T-cell (primary cell): ENCODE data around the gene LBHD1. TPM values are rescaled to one million over a fixed set of nuclear protein-coding genes. Genes with fewer than 3 reads are reported as not detected.
A peak's percentile ranks its signal among the peaks of the same experiment; 100 is the strongest.

ENCODE experiments used
- ATAC-seq, 4 experiments: fragments of 200-7000 bp in 3 of 4; fragments of 150-1000 bp in 1 of 4; cut with Tn5 transposase; replicated peaks in 1 of 4; 1 replicate in 3 of 4; 2 replicates in 1 of 4; pipeline ENCODE4 v1.10.0; 2021; ENCODE audit warnings: moderate library complexity in 3 of 4, mild to moderate bottlenecking in 2 of 4, moderate number of reproducible peaks in 1 of 4
- CTCF ChIA-PET, 2 donors: fragments of 300-600 bp; sonication (Branson Sonifier 250); formaldehyde crosslinking; loops; one replicate each; lab custom pipeline; 2022; ENCODE audit warnings: antibody characterized with exemption in 2 of 2; lab: Charles Lee
- POLR2A ChIA-PET, 2 donors: fragments of 300-600 bp; sonication (Branson Sonifier 250); formaldehyde crosslinking; loops; one replicate each; lab custom pipeline; 2022; ENCODE audit warnings: antibody characterized with exemption in 2 of 2; lab: Charles Lee
- DNase-seq, 35 experiments: peaks; one replicate each; pipeline versions ENCODE4 v3.0.0 to v3.0.0-alpha.2; 2013 to 2023
- H3K27ac ChIP-seq: one replicate; pipeline ENCODE4 v1.5.1; 2013; ENCODE audit warnings: low read length
- H3K27me3 ChIP-seq, 2 experiments: replicated peaks in 1 of 2; 1 replicate in 1 of 2; 2 replicates in 1 of 2; pipeline versions ENCODE4 v1.6.1 to v1.7.0; 2013; ENCODE audit warnings: low read length in 1 of 2, mixed read lengths in 1 of 2; ENCODE audit not compliant: control insufficient read depth in 2 of 2, insufficient read depth in 2 of 2; ENCODE audit errors: extremely low read depth in 1 of 2
- H3K36me3 ChIP-seq, 2 donors: 1 replicate in 1 of 2; 2 replicates in 1 of 2; pipeline versions ENCODE4 v1.6.1 to v1.7.0; 2013; ENCODE audit warnings: low read length in 1 of 2; ENCODE audit not compliant: control insufficient read depth in 2 of 2, insufficient read depth in 1 of 2; ENCODE audit errors: extremely low read depth in 1 of 2
- H3K4me1 ChIP-seq, 2 experiments: 1 replicate in 1 of 2; 2 replicates in 1 of 2; pipeline versions ENCODE4 v1.6.1 to v1.7.0; 2013; ENCODE audit warnings: low read length in 2 of 2, mixed read lengths in 1 of 2; ENCODE audit not compliant: insufficient read depth in 2 of 2, control insufficient read depth in 1 of 2; ENCODE audit errors: extremely low read depth in 1 of 2
- H3K4me3 ChIP-seq, 2 donors: 1 replicate in 1 of 2; 2 replicates in 1 of 2; pipeline versions ENCODE4 v1.5.1 to v1.7.0; 2013; ENCODE audit warnings: mild to moderate bottlenecking in 2 of 2, low read length in 1 of 2, moderate library complexity in 1 of 2; ENCODE audit not compliant: control insufficient read depth in 1 of 2; ENCODE audit errors: extremely low read depth in 1 of 2
- H3K9me3 ChIP-seq: 2 replicates; pipeline ENCODE4 v1.7.0; 2013
- H3K27ac Mint-ChIP-seq, 2 donors: one replicate each; pipeline ENCODE4 v1.8.0; 2020 to 2021; ENCODE audit warnings: mild to moderate bottlenecking in 2 of 2, mixed read lengths in 2 of 2
- H3K27me3 Mint-ChIP-seq, 2 donors: one replicate each; pipeline ENCODE4 v1.8.0; 2021 to 2022; ENCODE audit warnings: mixed read lengths in 2 of 2
- H3K36me3 Mint-ChIP-seq: one replicate; pipeline ENCODE4 v1.8.0; 2021; ENCODE audit warnings: mixed read lengths
- H3K4me1 Mint-ChIP-seq, 3 donors: one replicate each; pipeline ENCODE4 v1.8.0; 2020 to 2022; ENCODE audit warnings: mixed read lengths in 3 of 3, mild to moderate bottlenecking in 1 of 3
- H3K4me3 Mint-ChIP-seq, 3 donors: one replicate each; pipeline ENCODE4 v1.8.0; 2020 to 2022; ENCODE audit warnings: mild to moderate bottlenecking in 3 of 3, mixed read lengths in 3 of 3, moderate library complexity in 3 of 3
- H3K9me3 Mint-ChIP-seq, 3 donors: one replicate each; pipeline ENCODE4 v1.8.0; 2020 to 2022; ENCODE audit warnings: mixed read lengths in 3 of 3
- WGBS: methylation state at CpG from one replicate; pipeline ENCODE4 v1.1.5; 2013; ENCODE audit warnings: missing lambda C conversion rate; ENCODE audit not compliant: insufficient coverage; 5-methylcytosine and 5-hydroxymethylcytosine counted together
- total RNA-seq, 35 experiments: library from RNA in 6 of 35; stranded (reverse) in 6 of 35; fragments of 120-200 nt in 1 of 35; gene quantifications; one replicate each; pipeline versions ENCODE4 v1.2.1 to v1.2.4 and lab custom pipeline; 2013 to 2026

Gene LBHD1
- total RNA-seq, 5 donors from 2014 or later (not counting 1 experiment from before 2014, with no cell fraction given) = 15.5 to 24.7 (median 20.7) TPM

DNA sequence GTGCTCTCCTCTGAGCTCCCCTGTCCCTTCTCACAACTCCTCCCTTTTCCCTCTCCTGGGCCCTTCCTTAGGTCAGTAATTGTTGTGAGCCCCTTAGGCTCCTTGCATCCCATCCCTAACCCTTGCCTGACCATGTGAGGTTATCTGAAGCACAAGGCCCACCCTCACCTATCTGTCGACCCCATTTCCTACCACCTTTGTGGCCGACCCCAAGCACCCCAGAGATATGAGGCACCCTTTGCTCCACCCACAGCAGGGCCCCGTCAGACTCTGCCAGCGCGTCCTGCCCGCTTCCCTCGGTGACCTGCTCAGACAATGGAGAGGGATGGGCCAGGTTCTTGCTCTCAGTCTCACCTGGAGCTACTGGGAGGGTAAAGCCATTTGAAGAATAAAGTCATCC, 36.7 kb upstream of the LBHD1 start:
- no peaks in the 10 kb centered on the region for H3K27me3 Mint-ChIP-seq
- peak in 28 of 35 experiments; percentile 18 to 64 (median 35) for DNase-seq
- peak overlapping the region; percentile 95 to 97 for H3K27ac Mint-ChIP-seq
- ChIA-PET POLR2A (interaction anchor here (0.5 to 2.2 kb wide), 11 partner anchors 19 to 173 kb away, joined by 3 to 8 read pairs (median 4); partner anchors contain the start of genes C11orf98 (in 1 of the 2), CSKMT (in 1 of the 2), EEF1G (in 1 of the 2) and HNRNPUL2 (in 1 of the 2)), CTCF (interaction anchor here (0.5 to 1.4 kb wide), 7 partner anchors 17 to 284 kb away, joined by 3 to 6 read pairs (median 4); partner anchors contain the start of genes HNRNPUL2 (in 1 of the 2), SLC3A2 (in 1 of the 2) and ZBTB3 (in 1 of the 2))
- ATAC-seq = peak; percentile 27 to 45 (median 34)
- H3K4me3 ChIP-seq = peak overlapping the region; percentile 70 to 71
- H3K27me3 ChIP-seq = no peaks in the 10 kb centered on the region
- H3K36me3 Mint-ChIP-seq = peaks cover 16% of the 10 kb centered on the region
- peaks cover 0 to 29% of the 10 kb centered on the region in 2 donors for H3K36me3 ChIP-seq
- no peaks in the 10 kb centered on the region for H3K9me3 ChIP-seq
- peak overlapping the region; percentile 88 to 97 (median 90) for H3K4me3 Mint-ChIP-seq
- no peaks in the 10 kb centered on the region for H3K9me3 Mint-ChIP-seq
- 0% methylated on average over 4 of the region's 7 CpGs for WGBS
- peaks cover 60 to 69% (median 63%) of the 10 kb centered on the region in 3 donors for H3K4me1 Mint-ChIP-seq
- peak overlapping the region; percentile 94 for H3K27ac ChIP-seq
- peaks cover 19 to 50% of the 10 kb centered on the region in 2 experiments for H3K4me1 ChIP-seq

DNA sequence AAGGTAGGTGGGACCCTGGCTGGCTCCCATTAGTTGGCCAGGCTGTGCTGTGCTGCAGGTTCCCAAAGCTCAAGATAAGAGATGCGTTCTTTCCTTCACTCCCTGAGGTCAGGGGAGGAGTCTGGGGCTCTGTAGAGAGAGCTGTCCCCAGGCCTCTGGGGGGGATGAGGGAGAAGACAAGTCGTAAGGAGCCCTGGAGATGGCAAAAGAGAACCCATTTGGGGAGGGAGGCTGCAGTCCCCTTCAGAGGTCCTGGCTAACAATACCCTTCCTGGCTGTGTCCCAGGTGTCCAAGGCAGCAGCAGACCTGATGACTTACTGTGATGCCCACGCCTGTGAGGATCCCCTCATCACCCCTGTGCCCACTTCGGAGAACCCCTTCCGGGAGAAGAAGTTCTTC, 36.3 kb upstream of the LBHD1 start:
- ATAC-seq = no peak
- H3K4me1 Mint-ChIP-seq = peaks cover 57 to 65% (median 60%) of the 10 kb centered on the region in 3 donors
- peak overlapping the region; percentile 88 to 97 (median 90) for H3K4me3 Mint-ChIP-seq
- peak overlapping the region; percentile 94 for H3K27ac ChIP-seq
- H3K4me3 ChIP-seq = peak overlapping the region; percentile 70 to 71
- H3K9me3 ChIP-seq = no peaks in the 10 kb centered on the region
- ChIA-PET CTCF (interaction anchor here (0.5 to 1.4 kb wide), 5 partner anchors 45 to 284 kb away, joined by 4 to 6 read pairs (median 4); partner anchors contain the start of genes SLC3A2 (in 1 of the 2) and ZBTB3 (in 1 of the 2)), POLR2A (interaction anchor here (0.5 to 2.2 kb wide), 8 partner anchors 19 to 173 kb away, joined by 3 to 8 read pairs (median 4); partner anchors contain the start of genes HNRNPUL2 (in 1 of the 2), TUT1 (in 1 of the 2), UQCC3 (in 1 of the 2) and ZBTB3 (in 1 of the 2))
- H3K36me3 Mint-ChIP-seq = peaks cover 13% of the 10 kb centered on the region
- peaks cover 19 to 50% of the 10 kb centered on the region in 2 experiments for H3K4me1 ChIP-seq
- no peaks in the 10 kb centered on the region for H3K9me3 Mint-ChIP-seq
- H3K27me3 ChIP-seq = no peaks in the 10 kb centered on the region
- H3K27ac Mint-ChIP-seq = peak overlapping the region; percentile 95 to 97
- no peaks in the 10 kb centered on the region for H3K27me3 Mint-ChIP-seq
- H3K36me3 ChIP-seq = peaks cover 0 to 25% of the 10 kb centered on the region in 2 donors
- DNase-seq = no peak
- 100% methylated on average over 2 of the region's 5 CpGs for WGBS

DNA sequence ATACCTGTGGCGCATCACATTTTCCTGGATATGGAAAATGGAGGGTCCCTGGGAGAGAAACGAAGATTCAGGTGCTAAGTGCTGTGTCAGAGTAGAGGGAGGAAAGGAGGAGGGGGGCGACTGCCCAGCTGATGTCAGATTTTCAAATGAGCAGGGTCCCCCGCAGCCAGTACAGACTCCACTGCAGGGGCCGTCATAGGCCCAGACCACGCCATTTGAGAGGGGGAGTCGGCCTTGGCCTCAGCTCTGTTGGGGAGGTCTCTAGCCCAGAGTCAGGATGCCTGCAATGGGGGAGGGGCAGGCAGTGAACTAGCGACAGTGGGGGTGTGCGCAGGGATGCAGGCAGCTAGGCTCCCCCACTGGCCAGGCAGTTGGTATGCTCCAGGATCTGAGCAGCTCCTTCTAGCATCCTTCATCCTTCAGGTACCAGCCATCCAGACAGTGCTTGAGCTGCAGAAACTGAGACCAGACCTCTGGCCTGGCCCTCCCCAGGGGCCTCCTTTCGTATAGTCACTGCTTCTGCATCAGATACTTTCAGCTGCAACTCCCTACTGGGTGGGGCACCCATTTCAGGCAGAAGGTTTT, 35.3 kb upstream of the LBHD1 start, which contains the start of the genes BSCL2 and GNG3:
TSS of gene BSCL2 (minus strand) at position 148 of the 585 bp plus-strand sequence. CDS start 229 bp downstream, outside the sequence.
TSS of gene GNG3 (plus strand) at position 400 of the 585 bp plus-strand sequence. CDS start 620 bp downstream, outside the sequence.
- no peak for ATAC-seq

DNA sequence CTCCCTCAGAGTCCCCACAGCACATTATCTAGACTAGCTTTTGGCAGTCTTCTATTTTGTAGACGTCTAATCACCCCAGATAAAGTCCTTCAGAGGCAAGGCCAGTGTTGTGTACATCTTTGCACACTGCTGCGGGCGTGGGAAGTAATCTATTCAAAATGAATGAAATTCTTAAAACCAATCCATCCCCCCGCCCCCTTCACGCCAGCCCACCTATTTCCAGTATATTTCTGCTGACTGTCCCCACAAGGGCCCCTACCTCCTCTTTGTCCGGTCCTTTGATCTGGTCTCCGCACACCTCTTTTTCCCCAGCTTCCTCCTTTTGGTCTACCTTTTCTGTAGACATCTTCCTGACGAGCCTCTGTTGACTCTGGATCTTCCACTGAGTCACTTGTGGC, 34.8 kb upstream of the LBHD1 start:
- Histone ChIP-seq H3K27me3 (no peaks in the 10 kb centered on the region), H3K9me3 (no peaks in the 10 kb centered on the region), H3K4me1 (peaks cover 19 to 48% of the 10 kb centered on the region in 2 experiments), H3K36me3 (peaks cover 0 to 10% of the 10 kb centered on the region in 2 donors), H3K4me3 (peak overlapping the region; percentile 52 to 53), H3K27ac (no peak overlapping the region)
- peaks cover 7% of the 10 kb centered on the region for H3K36me3 Mint-ChIP-seq
- H3K4me3 Mint-ChIP-seq = peak overlapping the region; percentile 85 to 97 (median 87)
- H3K4me1 Mint-ChIP-seq = peaks cover 43 to 51% (median 47%) of the 10 kb centered on the region in 3 donors
- H3K27ac Mint-ChIP-seq = peak overlapping the region; percentile 61 to 79
- WGBS = 96% methylated on average over 6 of the region's 8 CpGs
- H3K9me3 Mint-ChIP-seq = no peaks in the 10 kb centered on the region
- CTCF ChIA-PET = interaction anchor here in 1 of 2 donors (0.5 to 2.3 kb wide), 2 partner anchors 115 to 153 kb away, joined by 3 to 10 read pairs; partner anchors contain the start of gene TUT1
- DNase-seq = no peak
- H3K27me3 Mint-ChIP-seq = no peaks in the 10 kb centered on the region
- POLR2A ChIA-PET = interaction anchor here (0.5 to 1.4 kb wide), 4 partner anchors 28 to 135 kb away, joined by 3 to 7 read pairs (median 4); partner anchors contain the start of gene ZBTB3 (in 1 of the 2)
- ATAC-seq = no peak

More for the DNA sequence above, 35.3 kb upstream of the LBHD1 start, which contains the start of the genes BSCL2 and GNG3:
- Mint-ChIP-seq H3K4me3 (peak within 1 kb of the TSS; percentile 88 to 97 (median 90)), H3K9me3 (no peaks in the 10 kb centered on the region), H3K36me3 (peaks cover 11% of the 10 kb centered on the region), H3K4me1 (peaks cover 46 to 55% (median 50%) of the 10 kb centered on the region in 3 donors), H3K27me3 (no peaks in the 10 kb centered on the region), H3K27ac (peak within 1 kb of the TSS; percentile 95 to 97)
- peaks cover 19 to 48% of the 10 kb centered on the region in 2 experiments for H3K4me1 ChIP-seq
- WGBS = 94% methylated on average over 5 of the region's 10 CpGs
- no peaks in the 10 kb centered on the region for H3K9me3 ChIP-seq
- H3K4me3 ChIP-seq = peak within 1 kb of the TSS; percentile 70 to 71
- no peaks in the 10 kb centered on the region for H3K27me3 ChIP-seq
- no peak for DNase-seq
- peak within 1 kb of the TSS; percentile 94 for H3K27ac ChIP-seq
- ChIA-PET POLR2A (interaction anchor here (0.5 to 1.7 kb wide), 3 partner anchors 47 to 115 kb away, joined by 3 to 8 read pairs (median 4); partner anchors contain the start of genes TUT1 (in 1 of the 2) and ZBTB3 (in 1 of the 2)), CTCF (interaction anchor here (1.2 to 2.3 kb wide), 2 partner anchors 46 to 115 kb away, joined by 5 to 10 read pairs; partner anchors contain the start of genes TUT1 (in 1 of the 2) and ZBTB3 (in 1 of the 2))
- H3K36me3 ChIP-seq = peaks cover 0 to 14% of the 10 kb centered on the region in 2 donors

DNA sequence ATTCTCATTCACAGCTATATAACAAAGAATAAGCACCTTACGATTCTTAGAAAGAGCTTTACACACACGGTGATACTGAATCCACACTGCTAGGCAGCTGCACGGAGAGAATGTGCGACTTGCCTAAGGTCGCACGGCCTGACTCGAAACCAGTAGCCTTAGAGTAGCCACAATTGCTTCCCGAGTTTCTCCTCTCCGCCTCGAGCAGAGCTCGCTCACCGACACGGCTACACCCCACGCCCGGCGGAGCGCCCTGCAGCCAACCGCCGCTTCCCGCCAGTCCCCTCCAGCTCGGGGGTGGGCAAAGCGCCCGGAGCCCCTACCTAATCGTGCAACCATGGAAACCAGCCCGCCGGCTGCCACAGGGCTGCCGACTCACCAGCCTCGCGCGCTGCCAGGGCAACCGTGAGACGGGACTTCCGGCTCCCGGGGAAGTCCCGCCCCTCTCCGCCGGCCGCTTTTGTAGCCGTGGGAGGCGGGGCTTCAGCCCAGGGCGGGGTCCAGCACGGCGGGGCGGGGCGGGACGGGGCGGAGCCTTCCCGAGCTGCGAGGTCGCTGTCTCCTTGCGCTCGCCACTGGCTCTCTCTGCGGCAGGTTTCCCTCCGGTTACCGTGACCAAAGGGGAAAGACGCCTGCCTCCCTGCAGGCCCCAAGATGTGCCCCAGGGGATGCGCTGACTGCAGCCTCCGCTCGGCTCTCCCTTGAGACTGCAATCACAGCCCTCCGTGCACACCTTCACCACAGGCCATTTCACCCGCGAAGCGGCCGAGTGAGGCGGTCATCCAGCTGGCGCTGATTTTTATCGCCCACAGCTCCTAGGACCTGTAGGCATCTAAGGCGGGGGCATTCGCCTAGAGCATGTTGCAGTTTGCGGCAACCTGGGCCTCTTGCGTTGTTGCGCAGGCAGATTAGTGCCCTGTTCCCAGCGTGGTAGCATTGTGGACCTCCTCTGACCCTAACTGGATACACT, 34.1 kb upstream of the LBHD1 start:
- Histone ChIP-seq H3K27me3 (no peaks in the 10 kb centered on the region), H3K9me3 (no peaks in the 10 kb centered on the region), H3K4me1 (peaks cover 19 to 48% of the 10 kb centered on the region in 2 experiments), H3K4me3 (peak overlapping the region; percentile 59 to 62), H3K36me3 (peaks cover 0 to 7% of the 10 kb centered on the region in 2 donors), H3K27ac (peak overlapping the region; percentile 83)
- ChIA-PET CTCF (interaction anchor here (0.5 to 2.3 kb wide), 6 partner anchors 11 to 154 kb away, joined by 3 to 10 read pairs (median 4); partner anchors contain the start of genes C11orf98 (in 1 of the 2), CSKMT (in 1 of the 2), TUT1 (in 1 of the 2) and ZBTB3 (in 1 of the 2)), POLR2A (interaction anchor here (0.5 to 1.4 kb wide), 7 partner anchors 10 to 151 kb away, joined by 3 to 7 read pairs (median 4); partner anchors contain the start of gene ZBTB3 (in 1 of the 2))
- Mint-ChIP-seq H3K36me3 (peaks cover 8% of the 10 kb centered on the region), H3K27ac (peak overlapping the region; percentile 82 to 84), H3K4me3 (peak overlapping the region; percentile 85 to 97 (median 87)), H3K9me3 (no peaks in the 10 kb centered on the region), H3K4me1 (peaks cover 43 to 51% (median 47%) of the 10 kb centered on the region in 3 donors), H3K27me3 (no peaks in the 10 kb centered on the region)
- 10% methylated on average over 71 of the region's 73 CpGs for WGBS
- DNase-seq (peak; percentile 82 to 96 (median 91)), ATAC-seq (peak; percentile 69 to 75 (median 73))
